Loucy (cell line): ENCODE data around the gene IQSEC1.

Experiments
- CTCF ChIP-seq: fragments of 200-600 bp; sonication (generic); conservative IDR thresholded peaks from 2 replicates; pipeline ENCODE4 v1.5.1; 2014; ENCODE audit warnings: mild to moderate bottlenecking, antibody characterized with exemption, low read length
- EZH2phosphoT487 ChIP-seq: fragments of 200-600 bp; IDR thresholded peaks from 2 replicates; pipeline ENCODE4 v1.6.1; 2018; ENCODE audit warnings: antibody characterized with exemption, mild to moderate bottlenecking, moderate library complexity, borderline replicate concordance

GRCh38 chr3:13087320-13087990 lies 14.2 kb upstream of the IQSEC1 start:
- TF ChIP-seq CTCF (no peak), EZH2phosphoT487 (no peak)
